GM12878 (cell line): ENCODE measurements around the gene B4GALT3. TPM values are rescaled to one million over a fixed set of nuclear protein-coding genes. Genes with fewer than 3 reads are reported as not detected.

Experiments
- ATAC-seq: fragments of 200-7000 bp; cut with Tn5 transposase; 3 replicates; pipeline ENCODE4 v1.9.1; 2020; ENCODE audit warnings: mild to moderate bottlenecking, moderate library complexity
- BruUV-seq: library from RNA; stranded (reverse); fragments of 400-500 nt; replicated peaks from 2 replicates; lab custom pipeline; 2021; lab: Mats Ljungman, UMichigan
- CTCF ChIA-PET: fragments of 300-600 bp; sonication (Branson Sonifier 250); formaldehyde crosslinking; extraction: SDS; loops from one replicate; lab custom pipeline; 2021; ENCODE audit warnings: inconsistent platforms; lab: Yijun Ruan, JAX
- POLR2A ChIA-PET: fragments of 350-600 bp; formaldehyde crosslinking; extraction: SDS; loops from one replicate; lab custom pipeline; 2021; ENCODE audit warnings: inconsistent platforms; lab: Charles Lee
- RAD21 ChIA-PET: fragments of 300-600 bp; sonication (Branson Sonifier 250); formaldehyde crosslinking; loops from one replicate; lab custom pipeline; 2023; ENCODE audit warnings: antibody characterized with exemption; ENCODE audit not compliant: unreplicated experiment; lab: Charles Lee
- SMC1A ChIA-PET: fragments of 300-600 bp; sonication (Branson Sonifier 250); formaldehyde crosslinking; loops from one replicate; lab custom pipeline; 2023; ENCODE audit not compliant: unreplicated experiment, uncharacterized antibody; lab: Charles Lee
- DNase-seq: peaks from one replicate; pipeline ENCODE4 v3.0.0-alpha.2; 2011; ENCODE audit warnings: low read depth, low spot score
- FAIRE-seq: peaks from 3 replicates; lab custom pipeline; 2011; peaks lifted over from hg19 to GRCh38; lab: Jason Lieb, UNC
- H2AFZ ChIP-seq: 2 replicates; pipeline ENCODE4 v1.6.0; 2011; ENCODE audit warnings: low read depth, low read length, control low read depth; ENCODE audit not compliant: control insufficient read depth
- H3K27ac ChIP-seq: 2 replicates; pipeline ENCODE4 v1.5.1; 2011; ENCODE audit warnings: control low read depth; ENCODE audit not compliant: control insufficient read depth, insufficient read depth
- H3K27me3 ChIP-seq, 2 experiments: replicated peaks in 1 of 2; 2 replicates each; pipeline versions ENCODE4 v1.6.0 to v1.6.1; 2011; ENCODE audit warnings: low read length in 1 of 2; ENCODE audit not compliant: control insufficient read depth in 2 of 2, insufficient read depth in 2 of 2
- H3K36me3 ChIP-seq, 2 experiments: 2 replicates each; pipeline ENCODE4 v1.5.1; 2011; ENCODE audit warnings: low read length in 1 of 2; ENCODE audit not compliant: control insufficient read depth in 2 of 2, insufficient read depth in 2 of 2
- H3K4me1 ChIP-seq: 2 replicates; pipeline ENCODE4 v1.6.1; 2011; ENCODE audit warnings: mild to moderate bottlenecking, low read length, moderate library complexity, mixed read lengths; ENCODE audit not compliant: control insufficient read depth, insufficient read depth
- H3K4me2 ChIP-seq: 2 replicates; pipeline ENCODE4 v1.6.0; 2011; ENCODE audit warnings: control low read depth; ENCODE audit not compliant: control insufficient read depth, insufficient read depth
- H3K4me3 ChIP-seq: fragments of 200-600 bp; sonication (generic); 2 replicates; pipeline ENCODE4 v1.5.1; 2016
- H3K79me2 ChIP-seq: 2 replicates; pipeline ENCODE4 v1.6.0; 2011; ENCODE audit warnings: low read length; ENCODE audit not compliant: control insufficient read depth, insufficient read depth
- H3K9ac ChIP-seq: 2 replicates; pipeline ENCODE4 v1.8.0; 2011; ENCODE audit warnings: low read length, control low read depth, mixed read lengths; ENCODE audit not compliant: control insufficient read depth, insufficient read depth
- H3K9me3 ChIP-seq: replicated peaks from 3 replicates; pipeline ENCODE4 v1.5.1; 2011; ENCODE audit warnings: mild to moderate bottlenecking, low read length; ENCODE audit not compliant: control insufficient read depth, insufficient read depth
- H4K20me1 ChIP-seq: 2 replicates; pipeline ENCODE4 v1.6.0; 2011; ENCODE audit not compliant: control insufficient read depth, insufficient read depth
- ATF2 ChIP-seq: IDR thresholded peaks from 2 replicates; pipeline ENCODE4 v1.6.1; 2012; ENCODE audit warnings: low read length, inconsistent platforms
- BCL11A ChIP-seq: IDR thresholded peaks from 2 replicates; pipeline ENCODE4 v1.6.1; 2011; ENCODE audit warnings: low read depth, low read length
- CTCF ChIP-seq, 3 experiments: IDR thresholded peaks in 2 of 3; conservative IDR thresholded peaks in 1 of 3; 2 replicates each; pipeline ENCODE4 v1.5.1; 2011; ENCODE audit warnings: low read depth in 3 of 3, low read length in 3 of 3, mild to moderate bottlenecking in 3 of 3, control low read depth in 2 of 3, moderate library complexity in 2 of 3, inconsistent platforms in 1 of 3, mixed read lengths in 1 of 3; ENCODE audit not compliant: control insufficient read depth in 2 of 3, insufficient read depth in 1 of 3; ENCODE audit errors: extremely low read depth in 1 of 3
- E4F1 ChIP-seq: fragments of 450-650 bp; IDR thresholded peaks from 2 replicates; pipeline ENCODE4 v1.6.1; 2018; ENCODE audit warnings: borderline replicate concordance, mild to moderate bottlenecking; ENCODE audit not compliant: partially characterized antibody
- EED ChIP-seq: sonication (generic); IDR thresholded peaks from 2 replicates; pipeline ENCODE4 v1.6.1; 2016; ENCODE audit warnings: antibody characterized with exemption, low read depth
- EP300 ChIP-seq, 2 experiments: fragments of 150-350 bp in 1 of 2; IDR thresholded peaks; 2 replicates each; pipeline ENCODE4 v1.6.1; 2011 to 2012; ENCODE audit warnings: low read depth in 2 of 2, low read length in 2 of 2, borderline replicate concordance in 1 of 2, improper control_type of control experiment in 1 of 2, inconsistent platforms in 1 of 2; ENCODE audit not compliant: control insufficient read depth in 1 of 2
- IKZF1 ChIP-seq: fragments of 450-650 bp; conservative IDR thresholded peaks from 2 replicates; pipeline ENCODE4 v1.6.1; 2017; ENCODE audit warnings: antibody characterized with exemption, mild to moderate bottlenecking
- KLF5 ChIP-seq: fragments of 450-650 bp; IDR thresholded peaks from 2 replicates; pipeline ENCODE4 v1.6.1; 2014; ENCODE audit warnings: mild to moderate bottlenecking; ENCODE audit not compliant: partially characterized antibody
- LARP7 ChIP-seq: fragments of 450-650 bp; IDR thresholded peaks from 2 replicates; pipeline ENCODE4 v1.6.1; 2017; ENCODE audit warnings: mild to moderate bottlenecking
- NFXL1 ChIP-seq: fragments of 450-650 bp; IDR thresholded peaks from 2 replicates; pipeline ENCODE4 v1.6.1; 2017; ENCODE audit warnings: antibody characterized with exemption, mild to moderate bottlenecking, borderline replicate concordance
- NFYB ChIP-seq: IDR thresholded peaks from 2 replicates; pipeline ENCODE4 v1.6.1; 2011; ENCODE audit warnings: low read depth, mild to moderate bottlenecking, low read length, improper control_type of control experiment, moderate library complexity; ENCODE audit not compliant: insufficient read depth
- PBX3 ChIP-seq: IDR thresholded peaks from 2 replicates; pipeline ENCODE4 v1.6.1; 2011; ENCODE audit warnings: mild to moderate bottlenecking, low read depth, low read length, moderate library complexity; ENCODE audit not compliant: insufficient replicate concordance
- RCOR1 ChIP-seq: conservative IDR thresholded peaks from 2 replicates; pipeline ENCODE4 v1.6.1; 2012; ENCODE audit warnings: low read depth, low read length, improper control_type of control experiment
- RUNX3 ChIP-seq: IDR thresholded peaks from 2 replicates; pipeline ENCODE4 v1.6.1; 2012; ENCODE audit warnings: low read length, inconsistent platforms
- SMARCA5 ChIP-seq: fragments of 450-650 bp; IDR thresholded peaks from 2 replicates; pipeline ENCODE4 v1.6.1; 2017; ENCODE audit warnings: mild to moderate bottlenecking
- YBX1 ChIP-seq: fragments of 450-650 bp; IDR thresholded peaks from 2 replicates; pipeline ENCODE4 v1.6.1; 2016; ENCODE audit warnings: antibody characterized with exemption
- ZNF384 ChIP-seq: IDR thresholded peaks from 2 replicates; pipeline ENCODE4 v1.6.1; 2012; ENCODE audit warnings: low read depth, mild to moderate bottlenecking, low read length, improper control_type of control experiment, borderline replicate concordance
- whole genome bisulfite sequencing: methylation state at CpG from one replicate; pipeline ENCODE4 v1.1.6; 2016; ENCODE audit warnings: low lambda C conversion rate; ENCODE audit not compliant: insufficient replicate concordance, insufficient coverage; ENCODE audit errors: missing lambda C conversion rate; 5-methylcytosine and 5-hydroxymethylcytosine counted together
- in situ Hi-C: fragments of 300-500 bp; cut with MboI; formaldehyde crosslinking; loops from 9 replicates; pipeline ENCODE4 v1.14.3; 2018; ENCODE audit warnings: mixed read lengths
- intact Hi-C: fragments of 100-400 bp; cut with micrococcal nuclease; formaldehyde crosslinking; loops from one replicate; pipeline ENCODE4 v1.14.2; 2022; ENCODE audit not compliant: unreplicated experiment
- polyA plus RNA-seq, 11 experiments: library from polyadenylated mRNA; depleted of rRNA in 4 of 11; unstranded in 6 of 11; stranded (reverse) in 5 of 11; fragments of >200 nt; fragmentation: Nextera tagmentation in 4 of 11; fragmentation: Illumina TruSeq in 1 of 11; extraction: Ambion mirVana in 4 of 11; extraction: Trizol in 1 of 11; gene quantifications; 1 replicate in 1 of 11; 2 replicates in 10 of 11; pipeline versions ENCODE4 v1.2.1 to v1.2.3, GENCODE V29; 2011 to 2016; ENCODE audit warnings: inconsistent platforms in 2 of 11, missing spikeins in 2 of 11, low read depth in 1 of 11
- total RNA-seq, 4 experiments: library from RNA; depleted of rRNA in 3 of 4; stranded (reverse); fragments of >200 nt in 3 of 4; fragmentation: Illumina TruSeq in 1 of 4; extraction: Trizol in 1 of 4; gene quantifications; 2 replicates each; pipeline versions ENCODE4 v1.2.1 to v1.2.3, GENCODE V29; 2013 to 2021

The B4GALT3 gene
- total and polyA plus RNA-seq, 10 of the 15 experiments (the other 5 are each of a cell fraction or from before 2014, with no cell fraction given) = 27.1 to 58.9 (median 42.6) TPM

DNA sequence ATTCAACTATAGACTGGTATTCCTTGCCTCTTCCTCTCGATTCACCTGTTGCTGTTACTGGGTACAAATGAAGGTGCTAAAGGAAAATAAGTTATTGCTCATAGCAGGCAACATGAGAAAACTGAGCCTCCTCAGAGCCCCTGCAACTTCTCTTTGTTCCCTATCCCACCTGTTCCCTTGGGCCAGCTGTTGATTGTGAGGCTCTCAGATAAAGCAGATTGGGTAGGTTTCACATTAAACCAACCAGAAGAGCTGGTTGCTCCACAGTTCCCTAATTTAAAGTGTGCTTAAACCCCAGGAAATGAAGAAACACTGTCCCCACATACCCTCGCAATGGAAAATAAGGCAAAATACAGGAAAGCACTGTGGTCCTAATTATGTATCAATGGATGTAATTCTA is 49.7 kb downstream of the B4GALT3 start:
- in situ Hi-C loops = no loop called here
- H3K4me1 ChIP-seq = peaks cover 3% of the 10 kb centered on the region
- H2AFZ ChIP-seq = no peak overlapping the region
- no peak overlapping the region for H3K27ac ChIP-seq
- SMC1A ChIA-PET = interaction anchor here (0.9 to 1.5 kb wide), 6 partner anchors 10 to 66 kb away, joined by 3 to 8 read pairs (median 3); partner anchors contain the start of genes NIT1 and PFDN2
- H3K9me3 ChIP-seq = no peaks in the 10 kb centered on the region
- intact Hi-C loops = no loop called here
- FAIRE-seq (no peak), ATAC-seq (no peak), DNase-seq (no peak)
- RAD21 ChIA-PET = interaction anchor here (1.2 kb wide), 1 partner anchor 13 kb away, joined by 4 read pairs; no protein-coding TSS in a partner anchor
- H3K79me2 ChIP-seq = peaks cover 30% of the 10 kb centered on the region
- CTCF ChIA-PET = interaction anchor here (0.7 to 2.1 kb wide), 8 partner anchors 10 to 137 kb away, joined by 3 to 12 read pairs (median 4); partner anchors contain the start of genes ARHGAP30 and KLHDC9
- H3K9ac ChIP-seq = no peak overlapping the region
- POLR2A ChIA-PET = interaction anchor here (1.0 kb wide), 3 partner anchors 8 to 27 kb away, joined by 3 to 4 read pairs (median 3); partner anchors contain the start of gene UFC1
- H3K4me2 ChIP-seq = no peak overlapping the region
- H3K36me3 ChIP-seq = peaks cover 10 to 20% of the 10 kb centered on the region in 2 experiments
- no peaks in the 10 kb centered on the region for H3K27me3 ChIP-seq
- BruUV-seq = no TSS peak
- H4K20me1 ChIP-seq = no peaks in the 10 kb centered on the region; the same call in 1 of the 2 replicates
- 76% methylated on average over 2 of the region's 2 CpGs for WGBS
- H3K4me3 ChIP-seq = no peak overlapping the region
- TF ChIP-seq ZNF384 (no peak), NFXL1 (no peak), CTCF (IDR thresholded peaks at IDR 0.05 in 2 of 3, conservative IDR thresholded peaks at IDR 0.05 in 1 of 3; ENCODE audit: control insufficient read depth in 2 of 3, extremely low read depth in 1 of 3, insufficient read depth in 1 of 3, low read depth in 3 of 3, low read length in 3 of 3) (no peak), BCL11A (no peak), SMARCA5 (no peak), IKZF1 (no peak), ATF2 (no peak), KLF5 (no peak), E4F1 (no peak), YBX1 (no peak), EP300 (IDR thresholded peaks at IDR 0.05; ENCODE audit: borderline replicate concordance in 1 of 2, control insufficient read depth in 1 of 2, low read depth in 2 of 2, low read length in 2 of 2) (no peak), EED (no peak), LARP7 (no peak), NFYB (no peak), PBX3 (no peak), RCOR1 (no peak), RUNX3 (no peak)
